ENCODE measurements around the gene LPAR6. TPM values are rescaled to one million over a fixed set of nuclear protein-coding genes. Genes with fewer than 3 reads are reported as not detected.

Gene LPAR6
- total and polyA plus RNA-seq, 2 of the 4 experiments (the other 2 are of a cell fraction), result 1.4 to 2.0 TPM

- ChIA-PET POLR2A (ENCODE audit: unreplicated experiment) (no interaction called here), CTCF (no interaction called here)
- intact Hi-C loops (cut with micrococcal nuclease), result no loop called here
- Histone ChIP-seq H2BK20ac (ENCODE audit: low read depth, low read length) (no peak overlapping the region), H2BK5ac (ENCODE audit: low read depth, low read length, poor library complexity, severe bottlenecking) (no peak overlapping the region), H3K9ac (ENCODE audit: low read depth, low read length) (no peak overlapping the region), H3K9me3 (ENCODE audit: control insufficient read depth, insufficient read depth, low read length) (no peaks in the 10 kb centered on the region), H3K27me3 (ENCODE audit: control insufficient read depth, insufficient read depth, low read length) (no peaks in the 10 kb centered on the region), H4K5ac (ENCODE audit: low read depth, low read length) (no peak overlapping the region), H2AK5ac (ENCODE audit: low read depth, low read length) (no peak overlapping the region), H4K91ac (ENCODE audit: insufficient read depth, low read depth, low read length) (no peak overlapping the region), H3K36me3 (ENCODE audit: control insufficient read depth, insufficient read depth, low read length) (peaks cover 4% of the 10 kb centered on the region; the same call in 1 of the 2 replicates), H2BK120ac (ENCODE audit: low read depth, low read length) (no peak overlapping the region), H3K4ac (ENCODE audit: low read depth, low read length) (no peak overlapping the region), H3K4me2 (ENCODE audit: low read depth, low read length) (no peak overlapping the region), H2BK15ac (ENCODE audit: low read depth, low read length) (no peak overlapping the region), H2AFZ (replicated peaks; ENCODE audit: low read length, poor library complexity) (no peak overlapping the region), H2AK9ac (replicated peaks; ENCODE audit: low read depth, low read length, poor library complexity) (no peak overlapping the region), H4K8ac (ENCODE audit: low read depth in 2 of 2, low read length in 2 of 2) (no peak overlapping the region), H4K20me1 (ENCODE audit: insufficient read depth, low read length) (no peaks in the 10 kb centered on the region), H3K4me1 (ENCODE audit: control insufficient read depth, insufficient read depth, low read length) (no peaks in the 10 kb centered on the region), H3K14ac (replicated peaks; ENCODE audit: low read depth, low read length) (no peak overlapping the region), H3K18ac (ENCODE audit: low read depth, low read length) (no peak overlapping the region), H3K79me1 (ENCODE audit: low read depth in 1 of 2, low read length in 2 of 2) (no peaks in the 10 kb centered on the region), H3K27ac (ENCODE audit: insufficient read depth, low read length) (no peak overlapping the region), H3K4me3 (ENCODE audit: insufficient read depth, low read depth, low read length) (no peak overlapping the region), H3K23ac (ENCODE audit: low read depth, low read length) (no peak overlapping the region), H3K9me1 (ENCODE audit: insufficient read depth, low read length) (no peaks in the 10 kb centered on the region), H3K56ac (ENCODE audit: extremely low read depth, insufficient read depth, low read length) (no peak overlapping the region)
- ATAC-seq (ENCODE audit: low read depth) (no peak), DNase-seq (no peak)
- TF ChIP-seq NFE2L2 (IDR thresholded peaks at IDR 0.05; ENCODE audit: low read depth, low read length), result no peak
- TF ChIP-seq FOS (IDR thresholded peaks at IDR 0.05; ENCODE audit: low read depth, low read length), result no peak
- TF ChIP-seq SMC3 (IDR thresholded peaks at IDR 0.05; ENCODE audit: low read depth, low read length), result no peak
- no peak for TF ChIP-seq RFX5 (IDR thresholded peaks at IDR 0.05; ENCODE audit: low read depth, low read length)
- TF ChIP-seq BHLHE40 (IDR thresholded peaks at IDR 0.05; ENCODE audit: low read depth, low read length), result no peak
- TF ChIP-seq, protein P1, sequence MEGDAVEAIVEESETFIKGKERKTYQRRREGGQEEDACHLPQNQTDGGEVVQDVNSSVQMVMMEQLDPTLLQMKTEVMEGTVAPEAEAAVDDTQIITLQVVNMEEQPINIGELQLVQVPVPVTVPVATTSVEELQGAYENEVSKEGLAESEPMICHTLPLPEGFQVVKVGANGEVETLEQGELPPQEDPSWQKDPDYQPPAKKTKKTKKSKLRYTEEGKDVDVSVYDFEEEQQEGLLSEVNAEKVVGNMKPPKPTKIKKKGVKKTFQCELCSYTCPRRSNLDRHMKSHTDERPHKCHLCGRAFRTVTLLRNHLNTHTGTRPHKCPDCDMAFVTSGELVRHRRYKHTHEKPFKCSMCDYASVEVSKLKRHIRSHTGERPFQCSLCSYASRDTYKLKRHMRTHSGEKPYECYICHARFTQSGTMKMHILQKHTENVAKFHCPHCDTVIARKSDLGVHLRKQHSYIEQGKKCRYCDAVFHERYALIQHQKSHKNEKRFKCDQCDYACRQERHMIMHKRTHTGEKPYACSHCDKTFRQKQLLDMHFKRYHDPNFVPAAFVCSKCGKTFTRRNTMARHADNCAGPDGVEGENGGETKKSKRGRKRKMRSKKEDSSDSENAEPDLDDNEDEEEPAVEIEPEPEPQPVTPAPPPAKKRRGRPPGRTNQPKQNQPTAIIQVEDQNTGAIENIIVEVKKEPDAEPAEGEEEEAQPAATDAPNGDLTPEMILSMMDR (conservative IDR thresholded peaks at IDR 0.05; ENCODE audit: low read depth, low read length), result no peak
- no peak for TF ChIP-seq MAZ (IDR thresholded peaks at IDR 0.05; ENCODE audit: borderline replicate concordance, low read depth, low read length)
- no peak for TF ChIP-seq USF2 (IDR thresholded peaks at IDR 0.05; ENCODE audit: low read depth, low read length)
- TF ChIP-seq CEBPB (IDR thresholded peaks at IDR 0.05; ENCODE audit: low read depth, low read length), result no peak
- TF ChIP-seq, protein P2, sequence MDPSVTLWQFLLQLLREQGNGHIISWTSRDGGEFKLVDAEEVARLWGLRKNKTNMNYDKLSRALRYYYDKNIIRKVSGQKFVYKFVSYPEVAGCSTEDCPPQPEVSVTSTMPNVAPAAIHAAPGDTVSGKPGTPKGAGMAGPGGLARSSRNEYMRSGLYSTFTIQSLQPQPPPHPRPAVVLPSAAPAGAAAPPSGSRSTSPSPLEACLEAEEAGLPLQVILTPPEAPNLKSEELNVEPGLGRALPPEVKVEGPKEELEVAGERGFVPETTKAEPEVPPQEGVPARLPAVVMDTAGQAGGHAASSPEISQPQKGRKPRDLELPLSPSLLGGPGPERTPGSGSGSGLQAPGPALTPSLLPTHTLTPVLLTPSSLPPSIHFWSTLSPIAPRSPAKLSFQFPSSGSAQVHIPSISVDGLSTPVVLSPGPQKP (IDR thresholded peaks at IDR 0.05; ENCODE audit: borderline replicate concordance, low read depth, low read length), result no peak
- no peak for TF ChIP-seq POLR2A (IDR thresholded peaks at IDR 0.05; ENCODE audit: low read depth, low read length)
- TF ChIP-seq CHD1 (IDR thresholded peaks at IDR 0.05; ENCODE audit: low read depth, low read length), result no peak
- no peak for TF ChIP-seq MAFK (IDR thresholded peaks at IDR 0.05; ENCODE audit: low read depth, low read length)
- dilution Hi-C loops (cut with HindIII; ENCODE audit: low sequenced_read_pairs, unreplicated experiment), result no loop called here
- in situ Hi-C loops (cut with MboI; ENCODE audit: low sequenced_read_pairs), result no loop called here
- no TSS peak for BruUV-seq (replicated peaks)
- no CpG with 5 or more reads among the region's 1 CpG for WGBS, 2 experiments (ENCODE audit: extremely low coverage in 2 of 2, insufficient read length in 1 of 2)
Measured at GRCh38 chr13:48369988-48370387, 42.9 kb downstream of the LPAR6 start.

Data from IMR-90 (cell line).